Omental fat pad (tissue), 4 donors: ENCODE results near the gene MKNK2. TPM values are rescaled to one million over a fixed set of nuclear protein-coding genes. Genes with fewer than 3 reads are reported as not detected.

Experiments
- ATAC-seq: fragments of 150-250 bp; one replicate; pipeline ENCODE4 v1.9.1; 2016; ENCODE audit warnings: mild to moderate bottlenecking, moderate library complexity; ENCODE audit not compliant: low FRiP score
- DNase-seq: peaks from one replicate; pipeline ENCODE4 v3.0.0-alpha.2; 2019; ENCODE audit warnings: low spot score
- CTCF ChIP-seq, 3 donors: fragments of 450-650 bp; IDR thresholded peaks; one replicate each; pipeline ENCODE4 v1.5.1; 2016 to 2017; ENCODE audit warnings: antibody characterized with exemption in 3 of 3, mild to moderate bottlenecking in 3 of 3, moderate library complexity in 2 of 3
- total RNA-seq, 4 donors: library from RNA; depleted of rRNA; stranded (reverse); fragments of >200 nt; gene quantifications; one replicate each; pipeline ENCODE4 v1.1.0, GENCODE V29; 2016

MKNK2 gene
- total RNA-seq, 4 donors from 2014 or later, result 133 to 232 (median 178) TPM

- peak; percentile 41 for ATAC-seq
- no peak for TF ChIP-seq CTCF (IDR thresholded peaks at IDR 0.05)
- DNase-seq, result no peak
Observed at GRCh38 chr19:2060884-2061494, 9.9 kb upstream of the MKNK2 start.

- no peak for ATAC-seq
- TF ChIP-seq CTCF (IDR thresholded peaks at IDR 0.05), result no peak
- no peak for DNase-seq
Observed at GRCh38 chr19:2059422-2060201, 8.6 kb upstream of the MKNK2 start.

GRCh38 chr19:2058570-2059421, 7.8 kb upstream of the MKNK2 start:
- ATAC-seq (no peak), DNase-seq (no peak)
- TF ChIP-seq CTCF (IDR thresholded peaks at IDR 0.05), result no peak

- TF ChIP-seq CTCF (IDR thresholded peaks at IDR 0.05), result no peak
- no peak for DNase-seq
- no peak for ATAC-seq
Observed at GRCh38 chr19:2057484-2058469, 6.7 kb upstream of the MKNK2 start.

- no peak for ATAC-seq
- DNase-seq, result no peak
Observed at GRCh38 chr19:2056837-2057192, 5.8 kb upstream of the MKNK2 start.

More at GRCh38 chr19:2056837-2057192, 5.8 kb upstream of the MKNK2 start:
- TF ChIP-seq CTCF (IDR thresholded peaks at IDR 0.05), result no peak
